22Rv1 (cell line): ENCODE data around the gene COQ2.

ENCODE experiments used
- ZFX ChIP-seq: fragments of 450-650 bp; IDR thresholded peaks from 2 replicates; pipeline ENCODE4 v1.6.1; 2017; ENCODE audit warnings: antibody characterized with exemption, borderline replicate concordance
- TF ChIP-seq, protein P1 (sequence below): fragments of 450-650 bp; IDR thresholded peaks from 2 replicates; pipeline ENCODE4 v1.5.1; 2017; ENCODE audit warnings: mild to moderate bottlenecking

DNA sequence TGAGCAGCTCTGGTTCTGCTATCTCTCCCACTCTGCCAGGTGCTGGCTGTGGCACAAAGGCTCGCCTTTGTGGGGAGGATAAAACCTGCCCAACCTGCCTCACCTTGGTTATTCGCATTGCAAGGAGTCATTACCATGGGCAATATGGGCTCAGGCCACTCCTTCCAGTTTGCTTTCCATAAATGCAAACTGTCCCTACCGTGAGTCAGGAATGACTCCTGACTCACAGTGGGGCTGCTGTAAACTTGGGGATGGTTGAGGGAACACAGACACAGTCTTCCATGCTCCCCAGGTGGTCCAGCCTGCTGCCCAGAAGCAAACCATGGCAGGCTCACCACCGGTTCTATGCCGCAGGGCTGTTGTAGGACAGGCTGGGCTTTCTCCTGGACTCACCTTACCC lies 36.1 kb downstream of the COQ2 start:
- TF ChIP-seq, protein P1, sequence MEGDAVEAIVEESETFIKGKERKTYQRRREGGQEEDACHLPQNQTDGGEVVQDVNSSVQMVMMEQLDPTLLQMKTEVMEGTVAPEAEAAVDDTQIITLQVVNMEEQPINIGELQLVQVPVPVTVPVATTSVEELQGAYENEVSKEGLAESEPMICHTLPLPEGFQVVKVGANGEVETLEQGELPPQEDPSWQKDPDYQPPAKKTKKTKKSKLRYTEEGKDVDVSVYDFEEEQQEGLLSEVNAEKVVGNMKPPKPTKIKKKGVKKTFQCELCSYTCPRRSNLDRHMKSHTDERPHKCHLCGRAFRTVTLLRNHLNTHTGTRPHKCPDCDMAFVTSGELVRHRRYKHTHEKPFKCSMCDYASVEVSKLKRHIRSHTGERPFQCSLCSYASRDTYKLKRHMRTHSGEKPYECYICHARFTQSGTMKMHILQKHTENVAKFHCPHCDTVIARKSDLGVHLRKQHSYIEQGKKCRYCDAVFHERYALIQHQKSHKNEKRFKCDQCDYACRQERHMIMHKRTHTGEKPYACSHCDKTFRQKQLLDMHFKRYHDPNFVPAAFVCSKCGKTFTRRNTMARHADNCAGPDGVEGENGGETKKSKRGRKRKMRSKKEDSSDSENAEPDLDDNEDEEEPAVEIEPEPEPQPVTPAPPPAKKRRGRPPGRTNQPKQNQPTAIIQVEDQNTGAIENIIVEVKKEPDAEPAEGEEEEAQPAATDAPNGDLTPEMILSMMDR, result no peak
- no peak for TF ChIP-seq ZFX
